Measurements from ENCODE around the gene LAMA2. TPM values are rescaled to one million over a fixed set of nuclear protein-coding genes. Genes with fewer than 3 reads are reported as not detected.

LAMA2 gene
- polyA plus RNA-seq, 1 donor from 2014 or later = 2.5 TPM

DNA sequence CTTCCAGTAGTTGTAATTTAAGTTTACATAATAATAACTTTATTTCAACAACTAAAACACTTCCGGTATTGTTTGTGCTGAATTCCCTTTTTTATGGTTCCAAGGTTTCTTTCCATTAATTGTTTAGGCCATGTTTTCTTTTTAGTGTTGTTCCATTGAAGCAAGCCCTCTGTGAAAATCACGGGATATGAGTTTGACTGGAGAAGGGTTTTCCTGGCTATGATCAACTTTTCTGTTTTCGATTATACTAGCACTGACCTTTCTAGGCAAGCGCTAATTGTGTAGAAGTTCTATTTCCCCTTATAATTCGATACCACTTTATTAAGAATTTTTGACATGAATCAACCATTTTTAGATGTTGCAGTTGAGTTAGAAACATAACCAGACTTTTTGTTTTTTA, 2.4 kb downstream of the LAMA2 start:
- no peak overlapping the region for H3K9ac ChIP-seq (ENCODE audit: low read length)
- no peak overlapping the region for H3K4me3 ChIP-seq (ENCODE audit: low read length)
- H3K79me2 ChIP-seq (replicated peaks; ENCODE audit: insufficient read depth, low read length) = no peaks in the 10 kb centered on the region
- no peak overlapping the region for H3K27ac ChIP-seq (ENCODE audit: low read length)
- H3K27me3 ChIP-seq (ENCODE audit: insufficient read depth, low read depth, low read length) = peaks cover 29% of the 10 kb centered on the region
- no peak overlapping the region for H3K4me2 ChIP-seq (ENCODE audit: low read length)
- no peaks in the 10 kb centered on the region for H3F3A ChIP-seq (ENCODE audit: insufficient read depth, low read length, poor library complexity, severe bottlenecking)
- no peak overlapping the region for H2AFZ ChIP-seq (ENCODE audit: low read depth, low read length)
- no peaks in the 10 kb centered on the region for H3K9me3 ChIP-seq (ENCODE audit: low read length)
- no peaks in the 10 kb centered on the region for H4K20me1 ChIP-seq (ENCODE audit: insufficient read depth)
- TF ChIP-seq, protein P1, sequence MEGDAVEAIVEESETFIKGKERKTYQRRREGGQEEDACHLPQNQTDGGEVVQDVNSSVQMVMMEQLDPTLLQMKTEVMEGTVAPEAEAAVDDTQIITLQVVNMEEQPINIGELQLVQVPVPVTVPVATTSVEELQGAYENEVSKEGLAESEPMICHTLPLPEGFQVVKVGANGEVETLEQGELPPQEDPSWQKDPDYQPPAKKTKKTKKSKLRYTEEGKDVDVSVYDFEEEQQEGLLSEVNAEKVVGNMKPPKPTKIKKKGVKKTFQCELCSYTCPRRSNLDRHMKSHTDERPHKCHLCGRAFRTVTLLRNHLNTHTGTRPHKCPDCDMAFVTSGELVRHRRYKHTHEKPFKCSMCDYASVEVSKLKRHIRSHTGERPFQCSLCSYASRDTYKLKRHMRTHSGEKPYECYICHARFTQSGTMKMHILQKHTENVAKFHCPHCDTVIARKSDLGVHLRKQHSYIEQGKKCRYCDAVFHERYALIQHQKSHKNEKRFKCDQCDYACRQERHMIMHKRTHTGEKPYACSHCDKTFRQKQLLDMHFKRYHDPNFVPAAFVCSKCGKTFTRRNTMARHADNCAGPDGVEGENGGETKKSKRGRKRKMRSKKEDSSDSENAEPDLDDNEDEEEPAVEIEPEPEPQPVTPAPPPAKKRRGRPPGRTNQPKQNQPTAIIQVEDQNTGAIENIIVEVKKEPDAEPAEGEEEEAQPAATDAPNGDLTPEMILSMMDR (IDR thresholded peaks at IDR 0.05; ENCODE audit: poor library complexity, severe bottlenecking) = no peak
- TF ChIP-seq EZH2 (IDR thresholded peaks at IDR 0.05; ENCODE audit: borderline replicate concordance, insufficient read depth, low read length, poor library complexity, severe bottlenecking) (no peak), EP300 (conservative IDR thresholded peaks at IDR 0.05; ENCODE audit: poor library complexity, severe bottlenecking) (no peak), SMC3 (conservative IDR thresholded peaks at IDR 0.05; ENCODE audit: poor library complexity) (no peak), RAD21 (conservative IDR thresholded peaks at IDR 0.05) (no peak), MXI1 (conservative IDR thresholded peaks at IDR 0.05; ENCODE audit: poor library complexity, severe bottlenecking) (no peak), TAF1 (IDR thresholded peaks at IDR 0.05; ENCODE audit: low read depth) (no peak), POLR2AphosphoS5 (IDR thresholded peaks at IDR 0.05) (no peak)
- TF ChIP-seq, protein P2, sequence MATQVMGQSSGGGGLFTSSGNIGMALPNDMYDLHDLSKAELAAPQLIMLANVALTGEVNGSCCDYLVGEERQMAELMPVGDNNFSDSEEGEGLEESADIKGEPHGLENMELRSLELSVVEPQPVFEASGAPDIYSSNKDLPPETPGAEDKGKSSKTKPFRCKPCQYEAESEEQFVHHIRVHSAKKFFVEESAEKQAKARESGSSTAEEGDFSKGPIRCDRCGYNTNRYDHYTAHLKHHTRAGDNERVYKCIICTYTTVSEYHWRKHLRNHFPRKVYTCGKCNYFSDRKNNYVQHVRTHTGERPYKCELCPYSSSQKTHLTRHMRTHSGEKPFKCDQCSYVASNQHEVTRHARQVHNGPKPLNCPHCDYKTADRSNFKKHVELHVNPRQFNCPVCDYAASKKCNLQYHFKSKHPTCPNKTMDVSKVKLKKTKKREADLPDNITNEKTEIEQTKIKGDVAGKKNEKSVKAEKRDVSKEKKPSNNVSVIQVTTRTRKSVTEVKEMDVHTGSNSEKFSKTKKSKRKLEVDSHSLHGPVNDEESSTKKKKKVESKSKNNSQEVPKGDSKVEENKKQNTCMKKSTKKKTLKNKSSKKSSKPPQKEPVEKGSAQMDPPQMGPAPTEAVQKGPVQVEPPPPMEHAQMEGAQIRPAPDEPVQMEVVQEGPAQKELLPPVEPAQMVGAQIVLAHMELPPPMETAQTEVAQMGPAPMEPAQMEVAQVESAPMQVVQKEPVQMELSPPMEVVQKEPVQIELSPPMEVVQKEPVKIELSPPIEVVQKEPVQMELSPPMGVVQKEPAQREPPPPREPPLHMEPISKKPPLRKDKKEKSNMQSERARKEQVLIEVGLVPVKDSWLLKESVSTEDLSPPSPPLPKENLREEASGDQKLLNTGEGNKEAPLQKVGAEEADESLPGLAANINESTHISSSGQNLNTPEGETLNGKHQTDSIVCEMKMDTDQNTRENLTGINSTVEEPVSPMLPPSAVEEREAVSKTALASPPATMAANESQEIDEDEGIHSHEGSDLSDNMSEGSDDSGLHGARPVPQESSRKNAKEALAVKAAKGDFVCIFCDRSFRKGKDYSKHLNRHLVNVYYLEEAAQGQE (IDR thresholded peaks at IDR 0.05; ENCODE audit: borderline replicate concordance) = no peak
- H3K9me2 ChIP-seq (ENCODE audit: insufficient read depth, low read length) = no peaks in the 10 kb centered on the region
- H3K36me3 ChIP-seq (ENCODE audit: insufficient read depth, low read length) = no peaks in the 10 kb centered on the region

DNA sequence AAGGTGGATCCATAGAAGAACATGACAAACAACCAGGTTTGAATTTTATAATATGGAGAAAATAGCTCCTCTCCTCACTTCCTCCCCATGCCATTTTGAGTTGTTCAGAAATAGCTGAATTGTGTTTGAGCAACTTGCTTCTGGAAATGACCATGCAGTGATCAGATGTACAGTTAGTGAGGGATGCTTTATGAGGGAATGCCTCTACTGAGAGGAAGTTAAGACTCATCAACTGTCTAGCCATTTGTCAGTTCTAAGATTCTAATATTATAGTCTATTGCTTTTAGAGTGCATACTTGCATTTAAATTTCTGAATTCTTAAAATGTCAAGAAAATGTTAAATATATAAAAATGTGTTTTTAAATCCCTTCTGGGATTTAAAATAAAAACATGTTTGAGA, 3.8 kb downstream of the LAMA2 start:
- TF ChIP-seq RAD21 (conservative IDR thresholded peaks at IDR 0.05) = no peak
- TF ChIP-seq, protein P1 (IDR thresholded peaks at IDR 0.05; ENCODE audit: poor library complexity, severe bottlenecking) = no peak
- TF ChIP-seq POLR2AphosphoS5 (IDR thresholded peaks at IDR 0.05) = no peak
- no peak for TF ChIP-seq TAF1 (IDR thresholded peaks at IDR 0.05; ENCODE audit: low read depth)
- TF ChIP-seq EZH2 (IDR thresholded peaks at IDR 0.05; ENCODE audit: borderline replicate concordance, insufficient read depth, low read length, poor library complexity, severe bottlenecking) = no peak
- no peak for TF ChIP-seq MXI1 (conservative IDR thresholded peaks at IDR 0.05; ENCODE audit: poor library complexity, severe bottlenecking)
- no peak for TF ChIP-seq SMC3 (conservative IDR thresholded peaks at IDR 0.05; ENCODE audit: poor library complexity)
- TF ChIP-seq, protein P2 (IDR thresholded peaks at IDR 0.05; ENCODE audit: borderline replicate concordance) = no peak
- TF ChIP-seq EP300 (conservative IDR thresholded peaks at IDR 0.05; ENCODE audit: poor library complexity, severe bottlenecking) = no peak
- Histone ChIP-seq H3K9me3 (ENCODE audit: low read length) (no peaks in the 10 kb centered on the region), H3K4me3 (ENCODE audit: low read length) (no peak overlapping the region), H2AFZ (ENCODE audit: low read depth, low read length) (no peak overlapping the region), H3K4me2 (ENCODE audit: low read length) (no peak overlapping the region), H3K9ac (ENCODE audit: low read length) (no peak overlapping the region), H3K36me3 (ENCODE audit: insufficient read depth, low read length) (no peaks in the 10 kb centered on the region), H3K79me2 (replicated peaks; ENCODE audit: insufficient read depth, low read length) (no peaks in the 10 kb centered on the region), H4K20me1 (ENCODE audit: insufficient read depth) (no peaks in the 10 kb centered on the region), H3F3A (ENCODE audit: insufficient read depth, low read length, poor library complexity, severe bottlenecking) (no peaks in the 10 kb centered on the region), H3K27ac (ENCODE audit: low read length) (no peak overlapping the region), H3K9me2 (ENCODE audit: insufficient read depth, low read length) (no peaks in the 10 kb centered on the region), H3K27me3 (ENCODE audit: insufficient read depth, low read depth, low read length) (peaks cover 29% of the 10 kb centered on the region)
